RWPE1 (cell line): ENCODE measurements around the gene TANK.
"Not testable (repeated sequence)": the region's sequence is repeated elsewhere in the genome, so short reads cannot be mapped to it uniquely, and the experiment has no call there.

ENCODE experiments used
- CTCF ChIA-PET: fragments of 350-600 bp; sonication (Branson Sonifier 250); formaldehyde crosslinking; extraction: SDS; loops from one replicate; lab custom pipeline; 2021; lab: Yijun Ruan, JAX
- POLR2A ChIA-PET: fragments of 400-600 bp; formaldehyde crosslinking; extraction: SDS; loops from one replicate; lab custom pipeline; 2020; ENCODE audit warnings: antibody characterized with exemption; ENCODE audit not compliant: low non-redundant PET; lab: Yijun Ruan, JAX
- DNase-seq: peaks from one replicate; pipeline ENCODE4 v3.0.0; 2012; ENCODE audit warnings: low spot score
- H3K27ac ChIP-seq: fragments of 450-650 bp; 2 replicates; pipeline ENCODE4 v1.5.1; 2017
- TF ChIP-seq, protein P1 (sequence below): fragments of 450-650 bp; conservative IDR thresholded peaks from 2 replicates; pipeline ENCODE4 v1.5.1; 2017; ENCODE audit warnings: low read depth, mild to moderate bottlenecking

The TANK gene

GRCh38 chr2:161190050-161190449 lies 29.8 kb downstream of the TANK start:
- POLR2A ChIA-PET = no interaction called here
- TF ChIP-seq, protein P1, sequence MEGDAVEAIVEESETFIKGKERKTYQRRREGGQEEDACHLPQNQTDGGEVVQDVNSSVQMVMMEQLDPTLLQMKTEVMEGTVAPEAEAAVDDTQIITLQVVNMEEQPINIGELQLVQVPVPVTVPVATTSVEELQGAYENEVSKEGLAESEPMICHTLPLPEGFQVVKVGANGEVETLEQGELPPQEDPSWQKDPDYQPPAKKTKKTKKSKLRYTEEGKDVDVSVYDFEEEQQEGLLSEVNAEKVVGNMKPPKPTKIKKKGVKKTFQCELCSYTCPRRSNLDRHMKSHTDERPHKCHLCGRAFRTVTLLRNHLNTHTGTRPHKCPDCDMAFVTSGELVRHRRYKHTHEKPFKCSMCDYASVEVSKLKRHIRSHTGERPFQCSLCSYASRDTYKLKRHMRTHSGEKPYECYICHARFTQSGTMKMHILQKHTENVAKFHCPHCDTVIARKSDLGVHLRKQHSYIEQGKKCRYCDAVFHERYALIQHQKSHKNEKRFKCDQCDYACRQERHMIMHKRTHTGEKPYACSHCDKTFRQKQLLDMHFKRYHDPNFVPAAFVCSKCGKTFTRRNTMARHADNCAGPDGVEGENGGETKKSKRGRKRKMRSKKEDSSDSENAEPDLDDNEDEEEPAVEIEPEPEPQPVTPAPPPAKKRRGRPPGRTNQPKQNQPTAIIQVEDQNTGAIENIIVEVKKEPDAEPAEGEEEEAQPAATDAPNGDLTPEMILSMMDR = no peak
- CTCF ChIA-PET = no interaction called here
- no peak for DNase-seq
- no peak overlapping the region for H3K27ac ChIP-seq

- DNase-seq, CTCF ChIA-PET, POLR2A ChIA-PET, H3K27ac ChIP-seq: not testable (repeated sequence)
These were observed 35.4 kb downstream of the TANK start for GRCh38 chr2:161195602-161196001.

- no peak overlapping the region for H3K27ac ChIP-seq
- POLR2A ChIA-PET = no interaction called here
- TF ChIP-seq, protein P1 = no peak
- CTCF ChIA-PET = no interaction called here
- DNase-seq = no peak
These were observed 39.9 kb downstream of the TANK start for GRCh38 chr2:161199912-161200701.

- POLR2A ChIA-PET = no interaction called here
- H3K27ac ChIP-seq = no peak overlapping the region
- no peak for DNase-seq
- TF ChIP-seq, protein P1 = no peak
- CTCF ChIA-PET = interaction anchor here (0.8 kb wide), 1 partner anchor 10 kb away, joined by 5 read pairs; no protein-coding TSS in a partner anchor
These were observed 44.6 kb downstream of the TANK start for GRCh38 chr2:161204846-161205245.

GRCh38 chr2:161206471-161207032 lies 46.3 kb downstream of the TANK start:
- H3K27ac ChIP-seq = no peak overlapping the region
- CTCF ChIA-PET = interaction anchor here (0.7 kb wide), 1 partner anchor 597 kb away, joined by 7 read pairs; no protein-coding TSS in a partner anchor
- no peak for DNase-seq
- POLR2A ChIA-PET = no interaction called here
- TF ChIP-seq, protein P1 = no peak

GRCh38 chr2:161207941-161208340 lies 47.7 kb downstream of the TANK start:
- H3K27ac ChIP-seq = no peak overlapping the region
- TF ChIP-seq, protein P1 = no peak
- no peak for DNase-seq
- ChIA-PET POLR2A (no interaction called here), CTCF (no interaction called here)
